ENCODE results near the gene UCP2. TPM values are rescaled to one million over a fixed set of nuclear protein-coding genes. Genes with fewer than 3 reads are reported as not detected.

Gene UCP2
- total RNA-seq, 2 experiments from 2014 or later = 467 to 468 TPM

- intact Hi-C loops (cut with DNase I, micrococcal nuclease) = no loop called here
- no peaks in the 10 kb centered on the region for H3K9me3 Mint-ChIP-seq
- CTCF ChIA-PET = no interaction called here
- no peak overlapping the region for H3K27ac Mint-ChIP-seq
- no peak overlapping the region for H3K4me3 Mint-ChIP-seq
- no peak overlapping the region for H3K27ac ChIP-seq (ENCODE audit: low read depth in 1 of 2, low read length in 2 of 2)
- peaks cover 17% of the 10 kb centered on the region for H3K36me3 Mint-ChIP-seq (ENCODE audit: low read depth)
- DNase-seq (no peak), ATAC-seq (ENCODE audit: poor library complexity) (no peak)
- peaks cover 55% of the 10 kb centered on the region for H3K4me1 ChIP-seq (ENCODE audit: insufficient read depth, low read length)
- no peak overlapping the region for H3K4me3 ChIP-seq (ENCODE audit: low read length)
- H3K36me3 ChIP-seq (ENCODE audit: insufficient read depth, low read length) = peaks cover 3% of the 10 kb centered on the region
- H3K9me3 ChIP-seq (ENCODE audit: control insufficient read depth in 1 of 2, insufficient read depth in 1 of 2, low read length in 2 of 2) = no peaks in the 10 kb centered on the region
- no peak for TF ChIP-seq CTCF (IDR thresholded peaks at IDR 0.05)
- POLR2A ChIA-PET = no interaction called here
- peaks cover 18% of the 10 kb centered on the region for H3K4me1 Mint-ChIP-seq (ENCODE audit: low read depth)
- H3K27me3 Mint-ChIP-seq = no peaks in the 10 kb centered on the region
- H3K27me3 ChIP-seq (ENCODE audit: control insufficient read depth in 1 of 2, insufficient read depth in 2 of 2, low read length in 2 of 2) = no peaks in the 10 kb centered on the region
Measured at GRCh38 chr11:74022546-74022945, 39.9 kb upstream of the UCP2 start.

- CTCF ChIA-PET = no interaction called here
- Histone ChIP-seq H3K4me3 (ENCODE audit: low read length) (no peak overlapping the region), H3K27ac (ENCODE audit: low read depth in 1 of 2, low read length in 2 of 2) (no peak overlapping the region), H3K36me3 (ENCODE audit: insufficient read depth, low read length) (peaks cover 5% of the 10 kb centered on the region), H3K4me1 (ENCODE audit: insufficient read depth, low read length) (peaks cover 55% of the 10 kb centered on the region), H3K9me3 (ENCODE audit: control insufficient read depth in 1 of 2, insufficient read depth in 1 of 2, low read length in 2 of 2) (no peaks in the 10 kb centered on the region), H3K27me3 (ENCODE audit: control insufficient read depth in 1 of 2, insufficient read depth in 2 of 2, low read length in 2 of 2) (no peaks in the 10 kb centered on the region)
- Mint-ChIP-seq H3K4me3 (no peak overlapping the region), H3K27ac (no peak overlapping the region), H3K36me3 (ENCODE audit: low read depth) (peaks cover 22% of the 10 kb centered on the region), H3K9me3 (no peaks in the 10 kb centered on the region), H3K4me1 (ENCODE audit: low read depth) (peaks cover 22% of the 10 kb centered on the region), H3K27me3 (no peaks in the 10 kb centered on the region)
- no peak for TF ChIP-seq CTCF (IDR thresholded peaks at IDR 0.05)
- ATAC-seq (ENCODE audit: poor library complexity) (no peak), DNase-seq (no peak)
- POLR2A ChIA-PET = no interaction called here
- intact Hi-C loops (cut with DNase I, micrococcal nuclease) = no loop called here
Measured at GRCh38 chr11:74021998-74022397, 39.4 kb upstream of the UCP2 start.

- Histone ChIP-seq H3K27ac (ENCODE audit: low read depth in 1 of 2, low read length in 2 of 2) (no peak overlapping the region), H3K4me1 (ENCODE audit: insufficient read depth, low read length) (peaks cover 62% of the 10 kb centered on the region), H3K4me3 (ENCODE audit: low read length) (no peak overlapping the region), H3K9me3 (ENCODE audit: control insufficient read depth in 1 of 2, insufficient read depth in 1 of 2, low read length in 2 of 2) (no peaks in the 10 kb centered on the region), H3K27me3 (ENCODE audit: control insufficient read depth in 1 of 2, insufficient read depth in 2 of 2, low read length in 2 of 2) (no peaks in the 10 kb centered on the region), H3K36me3 (ENCODE audit: insufficient read depth, low read length) (peaks cover 11% of the 10 kb centered on the region)
- Mint-ChIP-seq H3K27ac (no peak overlapping the region), H3K4me1 (ENCODE audit: low read depth) (peaks cover 33% of the 10 kb centered on the region), H3K4me3 (no peak overlapping the region), H3K9me3 (no peaks in the 10 kb centered on the region), H3K36me3 (ENCODE audit: low read depth) (peaks cover 26% of the 10 kb centered on the region), H3K27me3 (no peaks in the 10 kb centered on the region)
- TF ChIP-seq CTCF (IDR thresholded peaks at IDR 0.05) = no peak
- DNase-seq (peak in 1 of 14 experiments; percentile 42), ATAC-seq (ENCODE audit: poor library complexity) (no peak)
- ChIA-PET CTCF (no interaction called here), POLR2A (interaction anchor here (1.9 to 11.8 kb wide), 3 partner anchors 15 to 50 kb away, joined by 5 to 106 read pairs (median 10); partner anchors contain the start of gene UCP2)
- intact Hi-C loops (cut with DNase I, micrococcal nuclease) = no loop called here
Measured at GRCh38 chr11:74020539-74020938, 37.9 kb upstream of the UCP2 start.

Measured in CD4-positive, alpha-beta T cell (primary cell).